H1 (cell line): ENCODE measurements around the gene AQP12A.

Experiments
- CTCF ChIP-seq, 3 experiments: IDR thresholded peaks; 1 replicate in 2 of 3; 2 replicates in 1 of 3; pipeline versions ENCODE4 v1.5.1 to v1.6.1; 2011; ENCODE audit warnings: low read length in 3 of 3, mild to moderate bottlenecking in 3 of 3, inconsistent platforms in 2 of 3, low read depth in 1 of 3, moderate library complexity in 1 of 3; ENCODE audit not compliant: insufficient read depth in 1 of 3; ENCODE audit errors: control extremely low read depth in 1 of 3
- EGR1 ChIP-seq: IDR thresholded peaks from 2 replicates; pipeline ENCODE4 v1.6.1; 2011; ENCODE audit warnings: low read depth, low read length, borderline replicate concordance
- EP300 ChIP-seq, 2 experiments: IDR thresholded peaks; 1 replicate in 1 of 2; 2 replicates in 1 of 2; pipeline ENCODE4 v1.6.1; 2011 to 2012; ENCODE audit warnings: low read depth in 2 of 2, low read length in 2 of 2, mild to moderate bottlenecking in 2 of 2, borderline replicate concordance in 1 of 2, inconsistent platforms in 1 of 2, moderate library complexity in 1 of 2
- GABPA ChIP-seq: IDR thresholded peaks from 2 replicates; pipeline ENCODE4 v1.6.1; 2011; ENCODE audit warnings: mild to moderate bottlenecking, low read length, moderate library complexity, borderline replicate concordance; ENCODE audit not compliant: insufficient read depth
- HDAC2 ChIP-seq, 2 experiments: fragments of 300-600 bp in 1 of 2; sonication (generic) in 1 of 2; IDR thresholded peaks; 2 replicates each; pipeline ENCODE4 v1.6.1; 2011 to 2012; ENCODE audit warnings: low read depth in 2 of 2, low read length in 2 of 2, mild to moderate bottlenecking in 2 of 2, moderate library complexity in 2 of 2, borderline replicate concordance in 1 of 2, inconsistent platforms in 1 of 2
- JUND ChIP-seq: IDR thresholded peaks from 2 replicates; pipeline ENCODE4 v1.6.1; 2011; ENCODE audit warnings: mild to moderate bottlenecking, improper control_type of control experiment, low read length
- MAFK ChIP-seq: IDR thresholded peaks from 2 replicates; pipeline ENCODE4 v1.6.1; 2012; ENCODE audit warnings: low read depth, mild to moderate bottlenecking, improper control_type of control experiment, low read length
- MAX ChIP-seq: IDR thresholded peaks from 2 replicates; pipeline ENCODE4 v1.6.1; 2012; ENCODE audit warnings: inconsistent platforms
- POLR2A ChIP-seq, 2 experiments: IDR thresholded peaks; 1 replicate in 1 of 2; 2 replicates in 1 of 2; pipeline ENCODE4 v1.6.1; 2011; ENCODE audit warnings: low read depth in 2 of 2, low read length in 2 of 2, mild to moderate bottlenecking in 2 of 2; ENCODE audit errors: control extremely low read depth in 1 of 2
- POLR2AphosphoS5 ChIP-seq: IDR thresholded peaks from 2 replicates; pipeline ENCODE4 v1.6.1; 2011; ENCODE audit warnings: low read depth, low read length
- RBBP5 ChIP-seq: IDR thresholded peaks from 2 replicates; pipeline ENCODE4 v1.7.1; 2012; ENCODE audit warnings: low read depth, mild to moderate bottlenecking, inconsistent platforms, low read length, moderate library complexity, borderline replicate concordance
- RFX5 ChIP-seq: IDR thresholded peaks from 2 replicates; pipeline ENCODE4 v1.6.1; 2011; ENCODE audit warnings: low read depth, low read length, improper control_type of control experiment, borderline replicate concordance
- RXRA ChIP-seq: IDR thresholded peaks from 2 replicates; pipeline ENCODE4 v1.6.1; 2011; ENCODE audit warnings: low read depth, mild to moderate bottlenecking, low read length, moderate library complexity; ENCODE audit not compliant: insufficient read depth
- SRF ChIP-seq: IDR thresholded peaks from 2 replicates; pipeline ENCODE4 v1.6.1; 2011; ENCODE audit warnings: mild to moderate bottlenecking, low read depth, low read length, moderate library complexity

- TF ChIP-seq RXRA: no peak
- no peak for TF ChIP-seq POLR2A (IDR thresholded peaks at IDR 0.05; ENCODE audit: control extremely low read depth in 1 of 2, low read depth in 2 of 2, low read length in 2 of 2)
- TF ChIP-seq RBBP5: no peak
- no peak for TF ChIP-seq MAX
- TF ChIP-seq MAFK: no peak
- TF ChIP-seq CTCF (IDR thresholded peaks at IDR 0.05; ENCODE audit: control extremely low read depth in 1 of 3, insufficient read depth in 1 of 3, low read depth in 1 of 3, low read length in 3 of 3): no peak
- no peak for TF ChIP-seq EP300 (IDR thresholded peaks at IDR 0.05; ENCODE audit: borderline replicate concordance in 1 of 2, low read depth in 2 of 2, low read length in 2 of 2)
- no peak for TF ChIP-seq POLR2AphosphoS5
- TF ChIP-seq SRF: no peak
- no peak for TF ChIP-seq RFX5
- TF ChIP-seq JUND: no peak
- no peak for TF ChIP-seq EGR1
- TF ChIP-seq GABPA: no peak
- TF ChIP-seq HDAC2 (IDR thresholded peaks at IDR 0.05; ENCODE audit: borderline replicate concordance in 1 of 2, low read depth in 2 of 2, low read length in 2 of 2): no peak
Measured at GRCh38 chr2:240719676-240720545, 28.2 kb downstream of the AQP12A start.
